ENCODE measurements around the gene PXN.

DNA sequence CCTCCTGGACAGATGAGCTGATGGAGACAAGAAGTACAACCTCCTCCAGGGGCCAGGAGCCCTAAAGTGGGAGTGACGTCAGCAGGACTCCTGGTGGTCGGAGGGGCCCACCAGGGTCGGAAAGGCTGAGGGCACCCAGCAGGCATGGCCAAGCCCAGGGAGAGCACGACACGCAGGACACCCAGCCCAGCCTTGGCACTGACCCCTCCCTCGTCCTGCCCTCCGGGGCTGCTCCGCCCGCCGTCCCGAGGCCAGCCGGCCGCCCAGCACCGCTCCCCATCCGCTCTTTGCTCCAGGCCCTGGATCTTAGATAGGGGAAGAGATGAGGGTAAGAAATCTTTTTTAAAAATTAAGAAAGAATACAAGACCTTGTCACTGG, 50.2 kb downstream of the PXN start:
- no peak for TF ChIP-seq ZNF24 (tag by site-specific recombination; IDR thresholded peaks at IDR 0.05)
- no peak for TF ChIP-seq ZNF560 (tag by site-specific recombination; IDR thresholded peaks at IDR 0.05; ENCODE audit: borderline replicate concordance)
- no peak for TF ChIP-seq ZBTB11 (tag by site-specific recombination; conservative IDR thresholded peaks at IDR 0.05; ENCODE audit: low read depth)

Data from HEK293 (cell line).